GM06990 (cell line): ENCODE data around the gene NKX6-2.

ENCODE experiments used
- DNase-seq: peaks from one replicate; pipeline ENCODE4 v3.0.0-alpha.2; 2011; ENCODE audit not compliant: insufficient read length; ENCODE audit errors: extremely low read depth
- H3K27me3 ChIP-seq: replicated peaks from 2 replicates; pipeline ENCODE4 v1.6.0; 2011; ENCODE audit warnings: low read length; ENCODE audit not compliant: control insufficient read depth, insufficient read depth
- H3K36me3 ChIP-seq: 2 replicates; pipeline ENCODE4 v1.5.1; 2011; ENCODE audit warnings: low read length; ENCODE audit not compliant: control insufficient read depth, insufficient read depth
- H3K4me3 ChIP-seq: replicated peaks from 2 replicates; pipeline ENCODE4 v1.5.1; 2011; ENCODE audit warnings: low read depth, mild to moderate bottlenecking, control low read depth, low read length
- CTCF ChIP-seq: IDR thresholded peaks from 2 replicates; pipeline ENCODE4 v1.5.1; 2011; ENCODE audit warnings: low read length, control low read depth, mild to moderate bottlenecking, inconsistent platforms; ENCODE audit not compliant: insufficient read depth, poor library complexity, severe bottlenecking

Gene NKX6-2

GRCh38 chr10:132813560-132814468 lies 27.9 kb upstream of the NKX6-2 start:
- Histone ChIP-seq H3K4me3 (no peak overlapping the region), H3K27me3 (no peaks in the 10 kb centered on the region), H3K36me3 (no peaks in the 10 kb centered on the region)
- no peak for TF ChIP-seq CTCF
- no peak for DNase-seq

- Histone ChIP-seq H3K4me3 (no peak overlapping the region), H3K27me3 (no peaks in the 10 kb centered on the region), H3K36me3 (no peaks in the 10 kb centered on the region)
- no peak for TF ChIP-seq CTCF
- DNase-seq, result no peak
Measured at GRCh38 chr10:132813001-132813401, 27.1 kb upstream of the NKX6-2 start.

GRCh38 chr10:132812520-132812919 lies 26.6 kb upstream of the NKX6-2 start:
- no peak for TF ChIP-seq CTCF
- DNase-seq, result no peak
- Histone ChIP-seq H3K36me3 (no peaks in the 10 kb centered on the region), H3K27me3 (no peaks in the 10 kb centered on the region), H3K4me3 (no peak overlapping the region)

- H3K36me3 ChIP-seq, result no peaks in the 10 kb centered on the region
- no peaks in the 10 kb centered on the region for H3K27me3 ChIP-seq
- DNase-seq, result no peak
- H3K4me3 ChIP-seq, result no peak overlapping the region
- TF ChIP-seq CTCF, result no peak
Measured at GRCh38 chr10:132811891-132812481, 26.0 kb upstream of the NKX6-2 start.

- no peaks in the 10 kb centered on the region for H3K27me3 ChIP-seq
- no peak for TF ChIP-seq CTCF
- DNase-seq, result no peak
- no peaks in the 10 kb centered on the region for H3K36me3 ChIP-seq
- H3K4me3 ChIP-seq, result no peak overlapping the region
Measured at GRCh38 chr10:132810807-132811700, 25.1 kb upstream of the NKX6-2 start.
